Glomerular endothelial cell (primary cell): Measurements from ENCODE around the gene SAMD9. TPM values are rescaled to one million over a fixed set of nuclear protein-coding genes. Genes with fewer than 3 reads are reported as not detected.
A peak's percentile ranks its signal among the peaks of the same experiment; 100 is the strongest.
"Not testable (repeated sequence)": the region's sequence is repeated elsewhere in the genome, so short reads cannot be mapped to it uniquely, and the experiment has no call there.

ENCODE experiments used
- DNase-seq: peaks from one replicate; pipeline ENCODE4 v3.0.0-alpha.2; 2011; ENCODE audit warnings: low read depth, low spot score; ENCODE audit errors: extremely low read depth
- total RNA-seq: library from RNA; depleted of rRNA; stranded (reverse); fragments of >200 nt; gene quantifications from 2 replicates; pipeline ENCODE4 v1.2.3, GENCODE V29; 2015

The SAMD9 gene
- 8.4 and 16.5 TPM in 2 replicates for total RNA-seq

DNA sequence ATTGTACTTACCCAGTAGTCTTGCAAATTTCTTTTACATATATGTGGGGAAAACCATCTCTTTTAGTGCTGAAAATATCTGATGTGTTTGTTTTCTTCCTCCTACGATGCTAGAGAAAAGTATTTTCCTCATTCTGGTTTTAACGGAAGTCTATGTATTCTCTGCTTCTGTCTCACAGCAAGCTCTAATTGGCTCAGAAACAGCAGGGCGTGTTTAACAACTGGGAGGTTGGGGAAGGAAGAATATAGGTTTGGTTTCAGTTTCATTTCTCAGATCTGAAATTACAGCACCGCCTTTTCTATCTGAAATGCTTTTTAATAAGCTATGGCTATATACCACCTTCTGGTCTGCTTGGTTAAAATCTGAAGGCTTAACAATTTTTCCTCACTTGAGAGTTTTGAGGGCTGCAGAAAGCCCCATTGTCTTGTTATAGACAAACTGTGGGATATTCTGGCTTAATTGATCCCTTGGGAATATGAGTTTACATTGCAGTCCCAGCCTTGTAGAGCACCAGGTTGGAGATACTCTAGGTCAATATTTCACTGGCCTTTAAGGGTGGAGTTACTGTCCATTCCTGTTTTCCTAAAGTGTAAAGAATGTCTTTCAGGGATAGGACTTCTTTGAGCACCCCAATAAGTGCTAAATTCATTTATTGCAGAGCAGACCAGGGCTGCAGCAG lies at the start of gene SAMD9:
TSS of gene SAMD9 (minus strand) at position 128 of the 679 bp plus-strand sequence. CDS start 11,882 bp downstream, outside the sequence.
- peak; percentile 27 for DNase-seq

DNA sequence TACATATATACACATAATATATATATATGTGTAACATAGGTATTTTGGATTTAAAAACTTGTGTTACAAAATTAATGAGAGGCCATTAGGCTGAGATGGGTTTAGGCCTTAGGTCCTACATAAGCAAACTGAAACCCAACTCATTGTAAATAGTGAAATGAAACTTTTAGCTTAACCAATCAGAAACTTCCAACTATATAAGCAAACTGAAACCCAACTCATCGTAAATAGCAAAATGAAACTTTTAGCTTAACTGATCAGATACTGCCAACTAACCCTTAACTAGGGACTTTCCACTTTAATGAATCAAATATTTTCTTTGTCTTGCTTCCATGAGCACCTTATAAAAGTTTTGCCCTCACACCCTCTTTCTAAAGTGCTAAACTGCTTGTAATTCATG lies 47.7 kb upstream of the SAMD9 start:
- no peak for DNase-seq

DNA sequence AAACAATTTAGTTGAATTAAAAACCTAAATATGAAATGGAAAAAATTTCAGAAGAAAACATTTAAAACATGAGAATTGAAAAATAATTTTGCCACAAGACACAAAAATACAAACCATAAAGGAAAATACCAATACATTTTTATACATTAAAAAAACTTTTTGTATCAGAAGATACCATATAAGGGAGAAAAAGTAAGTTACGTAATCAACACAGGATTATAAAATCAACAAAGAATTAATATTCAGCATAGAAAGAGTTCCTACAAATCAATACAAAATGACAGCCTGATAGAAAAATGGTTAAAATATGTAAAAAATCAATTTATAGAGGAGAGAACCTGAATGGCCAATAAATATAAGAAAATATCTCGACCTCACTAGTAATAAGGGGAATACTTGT lies 47.0 kb upstream of the SAMD9 start:
- no peak for DNase-seq

DNA sequence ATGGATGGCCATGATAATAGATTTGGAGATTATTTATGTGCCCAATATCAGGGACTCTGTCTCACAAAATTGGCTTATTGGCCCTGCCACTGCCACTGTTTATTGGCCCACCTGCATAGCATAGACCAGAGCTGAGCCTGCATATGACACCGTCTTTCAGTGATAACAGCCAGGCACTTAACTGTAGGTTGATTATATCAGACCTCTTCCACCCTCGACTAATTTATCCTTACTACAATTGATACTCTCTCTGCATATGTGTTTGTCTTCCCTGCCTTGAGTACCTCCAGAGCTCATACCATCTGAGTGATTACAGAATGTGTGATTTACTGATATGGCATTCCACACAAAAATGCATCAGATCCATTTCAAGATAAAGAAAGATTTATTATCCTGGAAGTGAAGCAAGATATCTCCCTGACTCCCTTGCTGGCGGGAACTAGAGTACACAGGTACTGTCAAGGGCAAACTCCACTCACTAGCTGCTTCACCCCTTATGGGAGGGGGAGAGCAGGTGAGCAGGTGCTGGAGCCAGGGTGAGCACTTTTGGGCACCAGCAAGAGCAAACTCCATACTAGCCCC lies 43.5 kb upstream of the SAMD9 start:
- DNase-seq = no peak

DNA sequence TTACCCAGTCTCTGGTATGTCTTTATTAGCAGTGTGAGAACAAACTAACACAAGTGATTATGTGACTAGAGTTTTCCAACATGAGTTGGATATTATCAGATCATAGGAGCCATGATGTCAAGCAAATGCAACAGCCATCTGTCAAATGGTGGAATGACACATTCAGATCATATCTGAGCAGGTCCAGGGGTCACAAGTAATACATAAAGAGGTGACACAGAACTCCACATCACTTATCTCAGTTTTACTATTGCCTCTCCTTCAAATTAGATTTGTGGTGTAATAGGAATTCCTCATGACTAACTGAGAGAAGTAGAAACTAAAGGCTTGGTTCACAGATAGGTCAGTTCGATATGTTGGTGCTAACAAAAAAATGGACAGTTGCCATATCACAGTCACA lies 42.6 kb upstream of the SAMD9 start:
- DNase-seq = no peak

DNA sequence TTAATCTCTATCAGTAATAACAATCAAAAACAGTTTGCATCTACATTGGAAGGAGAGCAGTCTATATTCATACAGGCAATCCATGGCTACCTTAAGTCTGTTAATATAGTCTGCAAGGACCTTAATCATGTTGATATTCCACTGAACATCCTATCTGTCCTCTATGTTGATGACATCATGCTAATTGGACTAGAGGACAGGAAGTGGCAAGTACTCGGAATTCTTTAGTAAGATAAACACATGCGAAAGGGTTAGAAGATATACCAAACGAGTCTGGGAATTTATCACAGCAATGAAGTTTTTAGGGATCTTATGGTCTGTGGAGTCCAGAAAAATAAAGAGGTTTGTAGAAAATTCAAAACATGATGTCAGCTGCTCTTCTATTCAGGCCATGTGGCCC lies 41.7 kb upstream of the SAMD9 start:
- DNase-seq = no peak

DNA sequence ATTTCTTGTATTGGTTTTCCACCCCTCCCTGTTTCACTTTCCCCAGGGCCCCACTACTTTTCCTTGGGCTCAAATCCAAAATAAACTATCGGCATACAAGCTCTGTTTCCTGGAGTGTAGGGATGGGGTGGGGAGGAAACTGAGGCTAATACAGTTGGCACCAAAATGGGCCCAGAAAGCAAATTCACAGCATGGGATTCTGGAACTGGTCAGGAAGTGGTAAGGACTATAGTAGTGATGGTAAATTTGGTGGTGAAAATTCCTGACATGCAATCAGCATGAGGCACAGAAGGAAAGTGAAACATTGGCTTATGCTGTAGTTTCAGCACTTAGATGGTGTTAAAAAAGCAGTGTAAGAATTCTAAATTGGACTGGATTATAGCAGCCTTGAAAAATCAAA lies 39.1 kb upstream of the SAMD9 start:
- DNase-seq = no peak

DNA sequence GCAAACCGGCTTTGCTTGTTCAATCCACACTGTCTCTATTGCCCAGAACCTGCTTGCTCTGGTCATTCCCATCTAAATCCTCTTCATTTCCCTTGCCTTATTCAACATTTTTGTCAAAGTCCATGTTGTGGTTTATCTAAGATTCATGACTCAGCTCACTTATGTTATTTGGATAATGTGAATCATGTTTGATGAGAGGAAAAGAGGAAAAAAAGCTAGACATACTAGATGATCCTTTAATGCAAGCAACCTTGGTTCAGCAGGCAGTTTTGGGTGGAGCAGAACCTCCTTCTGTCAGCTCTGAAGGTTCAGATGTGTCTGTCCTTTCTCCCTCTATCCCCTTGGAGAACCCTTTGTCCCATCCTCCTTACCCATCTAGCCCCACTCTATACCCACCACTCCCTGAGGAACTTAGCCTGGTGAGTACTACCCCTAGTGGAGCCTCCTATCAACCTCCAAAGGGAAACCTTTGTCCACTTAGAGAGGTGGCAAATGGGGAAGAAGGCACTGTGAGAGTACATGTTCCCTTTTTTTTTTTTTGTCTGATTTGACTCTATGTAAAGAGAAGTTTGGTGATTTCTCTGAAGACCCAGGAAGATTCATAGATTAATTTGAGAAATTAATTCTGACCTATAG lies 32.5 kb upstream of the SAMD9 start:
- no peak for DNase-seq

DNA sequence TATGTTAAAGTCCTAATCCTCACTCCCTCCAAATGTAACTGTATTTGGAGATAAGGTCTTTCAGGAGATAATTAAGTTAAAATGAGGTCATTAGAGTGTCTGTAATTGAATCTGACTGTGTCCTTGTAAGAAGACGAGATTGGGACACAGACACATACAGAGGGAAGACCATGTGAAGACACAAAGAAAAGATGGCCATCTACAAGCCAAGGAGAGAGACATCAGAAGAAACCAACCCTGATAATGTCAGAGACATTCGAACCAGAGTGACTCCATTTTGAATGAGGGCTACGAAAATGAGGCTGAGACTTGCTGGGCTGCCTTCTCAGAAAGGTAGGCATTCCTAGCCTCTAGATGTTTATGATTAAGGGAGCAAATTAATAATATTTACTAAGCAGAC lies 30.9 kb upstream of the SAMD9 start:
- DNase-seq = no peak

DNA sequence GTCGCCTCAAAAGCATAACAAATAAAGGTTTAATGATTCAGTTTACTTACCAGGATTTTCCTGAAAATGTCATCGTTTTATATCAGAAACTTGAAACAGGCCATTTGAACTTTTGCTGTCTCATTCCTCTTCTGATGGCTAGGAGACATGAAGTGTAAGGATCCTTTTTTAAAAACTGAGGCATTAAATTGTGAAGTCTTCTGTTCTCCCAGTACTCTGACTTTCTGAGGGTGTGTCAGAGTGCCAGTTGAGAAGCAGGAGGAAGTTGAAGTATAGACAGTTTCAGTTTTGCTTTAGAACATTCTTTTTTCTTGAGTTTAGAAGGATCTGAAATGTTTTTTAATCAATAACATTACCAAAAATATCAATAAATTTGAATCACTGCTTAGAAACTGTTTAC lies 30.4 kb upstream of the SAMD9 start, which contains the start of gene SAMD9L:
TSS of gene SAMD9L (minus strand) at position 242 of the 400 bp plus-strand sequence. CDS start 12,414 bp downstream, outside the sequence.
- DNase-seq = no peak

DNA sequence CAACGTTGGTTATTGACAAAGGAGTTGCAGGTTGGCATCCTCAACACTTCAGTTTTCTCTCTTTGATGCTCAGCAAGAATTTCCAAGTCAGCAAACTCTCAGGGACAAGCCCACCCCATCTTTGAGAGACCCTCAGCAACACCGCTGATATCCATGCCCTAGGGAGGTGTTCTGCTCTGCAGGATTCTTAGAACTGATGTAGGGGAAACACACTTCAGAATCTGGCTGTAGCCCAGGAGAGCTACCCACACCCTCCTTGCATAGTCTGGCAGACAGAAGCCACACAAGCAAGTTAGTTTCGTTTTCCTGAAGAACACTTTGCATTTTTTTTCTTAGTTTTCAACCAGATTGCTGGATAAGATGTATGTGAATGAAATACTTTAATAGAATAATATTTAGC lies 29.6 kb upstream of the SAMD9 start:
- no peak for DNase-seq

DNA sequence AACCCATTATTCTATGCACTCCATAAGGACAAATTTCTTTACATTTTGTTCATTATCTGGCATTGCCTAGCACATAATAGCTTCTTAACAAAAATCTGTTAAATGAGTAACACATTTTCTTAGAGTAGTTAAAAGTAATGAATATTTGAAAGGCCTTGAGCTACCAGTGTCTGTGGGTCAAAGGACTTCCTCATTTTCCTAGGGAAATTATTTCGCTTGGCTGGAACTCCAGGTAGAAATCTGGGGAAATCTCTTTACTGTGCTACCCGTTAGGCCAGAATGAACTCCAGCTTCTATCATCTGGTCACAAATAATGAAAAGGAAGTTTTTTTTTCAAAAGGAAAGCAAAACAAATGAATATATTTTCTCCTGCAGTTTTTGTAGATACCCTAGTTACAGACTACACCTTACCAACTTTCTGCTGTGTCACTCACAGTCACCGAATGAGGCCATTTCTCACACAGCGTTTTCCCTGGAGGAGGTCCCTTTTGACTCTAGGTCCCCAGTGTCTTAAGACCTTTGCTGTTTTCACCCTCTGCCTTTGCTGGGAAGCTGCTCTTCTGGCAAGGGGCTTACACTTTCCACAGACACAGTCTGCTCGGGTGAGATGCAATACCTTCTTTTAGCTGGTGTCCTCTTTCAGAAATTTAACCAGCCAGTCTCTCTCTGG lies 28.8 kb upstream of the SAMD9 start:
- no peak for DNase-seq

DNA sequence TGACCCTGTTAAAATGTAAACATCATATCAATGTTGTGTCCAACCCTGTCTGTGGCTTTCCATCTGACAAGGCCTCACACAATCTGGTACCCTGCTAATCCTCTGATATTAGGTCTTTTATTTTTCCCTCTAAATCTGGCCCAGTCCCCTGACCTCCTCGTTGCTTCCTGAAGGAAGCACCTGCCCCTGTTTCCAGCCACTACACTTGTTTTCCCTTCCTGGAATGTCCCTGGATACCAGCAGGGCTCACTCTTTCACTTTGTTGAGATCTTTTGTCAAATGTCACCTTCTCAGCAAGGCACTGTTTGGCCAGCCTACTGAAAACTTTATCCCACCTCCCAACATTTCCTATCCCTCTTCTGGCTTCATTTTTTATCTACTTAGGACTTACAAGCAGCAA lies 28.3 kb upstream of the SAMD9 start:
- no peak for DNase-seq

DNA sequence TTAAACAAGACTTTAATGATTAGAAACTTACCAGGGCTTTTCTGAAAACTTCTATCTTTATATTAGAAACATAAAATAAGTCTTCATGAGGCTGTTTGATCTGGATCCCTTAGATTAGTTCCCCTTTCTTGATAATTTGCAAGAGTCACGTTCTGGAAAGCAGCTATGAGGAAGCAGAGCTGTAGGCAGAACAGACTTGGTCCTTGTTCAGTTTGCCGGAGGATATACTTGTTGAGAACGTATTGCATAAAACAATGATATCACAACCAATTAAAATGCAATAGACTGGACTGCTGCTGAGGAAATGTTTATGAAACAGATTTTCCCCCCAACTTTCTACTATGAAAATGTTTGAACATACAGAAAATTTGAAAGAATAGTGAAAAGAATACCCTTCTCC lies 27.6 kb upstream of the SAMD9 start:
- DNase-seq = no peak

DNA sequence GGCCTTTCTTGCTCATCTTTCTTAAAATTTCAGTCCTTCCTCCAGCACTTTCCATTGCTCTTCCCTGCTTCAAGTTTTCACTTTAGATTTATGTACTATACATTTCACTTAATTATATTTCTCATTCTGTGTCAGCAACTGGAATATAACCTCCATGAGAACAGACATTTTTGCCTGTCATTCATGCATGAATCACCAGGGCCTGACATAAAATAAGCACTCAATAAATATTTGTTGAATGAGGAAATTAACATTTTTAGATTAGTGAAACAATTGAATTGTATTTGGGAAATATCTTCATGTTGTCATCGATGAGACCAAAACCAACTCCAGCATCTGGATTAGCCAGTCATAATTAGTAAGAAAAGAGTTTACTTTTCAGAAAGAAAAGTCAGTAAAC lies 24.3 kb upstream of the SAMD9 start:
- DNase-seq = no peak

DNA sequence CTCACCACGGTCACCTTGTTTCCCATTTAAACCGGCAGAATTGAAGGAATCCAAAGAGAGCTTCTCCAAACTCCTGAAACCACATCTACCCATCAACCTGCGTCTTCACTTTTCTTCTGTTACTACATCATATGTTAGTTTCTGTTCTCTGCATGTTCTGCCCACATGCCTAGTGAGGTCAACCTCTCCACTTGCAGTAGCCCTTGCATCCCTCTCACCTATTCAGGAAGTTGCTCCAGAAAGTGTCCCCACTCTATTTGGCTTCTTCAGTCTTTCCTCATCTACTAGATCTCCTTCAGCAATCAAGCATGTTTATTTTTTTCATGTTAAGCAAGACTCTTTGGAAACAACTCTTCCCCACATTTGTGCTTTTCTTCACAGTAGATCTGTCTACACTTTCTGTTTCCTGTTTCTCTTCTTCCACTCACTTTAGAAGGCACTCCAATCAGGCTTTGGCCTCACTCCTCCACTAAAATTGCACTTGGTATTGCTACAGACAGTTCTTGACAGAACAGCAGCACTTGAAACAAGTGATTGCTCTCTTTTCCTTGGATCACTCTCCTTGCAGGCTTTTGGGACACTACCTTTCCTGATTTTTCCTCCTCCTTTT lies 22.9 kb upstream of the SAMD9 start:
- DNase-seq = no peak

DNA sequence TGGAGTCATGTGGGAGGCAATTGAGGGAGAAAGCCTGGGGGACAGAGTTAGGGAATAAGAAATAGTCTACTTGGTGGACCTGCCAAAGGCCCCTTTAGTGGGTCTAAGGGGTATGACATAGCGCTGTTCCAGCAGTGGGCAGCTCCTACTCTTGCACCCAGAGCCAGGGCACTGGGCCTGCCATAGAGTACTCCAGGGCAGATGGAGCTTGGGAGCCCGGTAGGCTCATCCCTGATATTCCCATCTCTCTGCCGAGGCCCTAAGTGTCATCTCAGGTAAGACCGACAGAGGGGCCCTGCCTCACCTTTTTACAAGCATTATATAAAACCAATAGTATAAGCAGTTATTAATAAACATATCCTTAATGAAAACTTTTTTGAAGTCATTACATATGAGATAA lies 20.8 kb upstream of the SAMD9 start:
- no peak for DNase-seq

DNA sequence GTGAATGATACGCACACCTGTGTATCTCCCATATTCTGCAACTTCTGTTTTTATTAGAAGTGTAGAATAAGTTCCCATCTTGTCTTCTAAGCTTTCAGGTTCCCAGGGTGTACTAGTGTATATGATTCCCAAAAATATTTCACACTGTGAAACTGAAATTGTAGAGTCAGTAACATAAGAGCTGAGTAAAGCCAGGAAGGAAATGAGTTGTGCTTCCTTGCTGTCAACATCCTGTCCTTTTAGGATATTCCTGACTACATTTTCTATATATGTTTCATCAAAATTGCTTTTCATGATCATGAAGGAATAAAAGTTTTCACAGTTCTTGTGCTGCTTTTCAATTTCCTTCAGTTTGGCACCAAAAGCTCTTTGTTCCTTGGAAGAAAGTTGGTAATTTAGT lies 15.2 kb upstream of the SAMD9 start:
- DNase-seq = no peak

DNA sequence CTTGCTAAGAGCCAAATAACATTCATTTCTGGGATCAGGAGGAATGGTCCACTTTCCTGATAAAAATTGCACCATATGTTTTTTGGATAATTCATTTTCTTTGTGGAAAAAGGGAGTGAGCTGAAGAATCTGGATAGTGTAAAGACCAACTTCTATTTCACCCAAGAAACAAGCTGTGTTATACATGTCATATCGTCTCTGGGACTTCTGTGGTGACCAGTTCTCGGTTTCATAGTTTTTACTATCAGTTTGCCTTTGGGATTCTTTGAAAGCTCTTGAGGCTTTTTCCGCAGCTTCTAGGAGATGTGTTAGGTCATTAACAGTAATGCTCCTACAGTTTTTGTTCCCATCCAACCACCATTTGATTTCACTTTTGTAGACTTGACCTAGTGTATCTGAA lies 14.4 kb upstream of the SAMD9 start:
- no peak for DNase-seq

DNA sequence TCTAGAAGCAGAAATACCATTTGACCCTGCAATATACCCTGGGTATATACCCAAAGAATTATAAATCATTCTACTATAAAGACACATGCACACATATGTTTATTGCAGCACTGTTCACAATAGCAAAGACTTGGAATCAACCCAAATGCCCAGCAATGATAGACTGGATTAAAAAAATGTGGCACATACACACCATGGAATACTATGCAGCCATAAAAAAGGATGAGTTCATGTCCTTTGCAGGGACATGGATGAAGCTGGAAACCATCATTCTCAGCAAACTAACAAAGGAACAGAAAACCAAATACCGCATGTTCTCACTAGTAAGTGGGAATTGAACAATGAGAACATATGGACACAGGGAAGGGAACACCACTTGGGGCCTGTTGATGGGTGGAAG lies 9.2 kb upstream of the SAMD9 start:
- not testable (repeated sequence) for DNase-seq

DNA sequence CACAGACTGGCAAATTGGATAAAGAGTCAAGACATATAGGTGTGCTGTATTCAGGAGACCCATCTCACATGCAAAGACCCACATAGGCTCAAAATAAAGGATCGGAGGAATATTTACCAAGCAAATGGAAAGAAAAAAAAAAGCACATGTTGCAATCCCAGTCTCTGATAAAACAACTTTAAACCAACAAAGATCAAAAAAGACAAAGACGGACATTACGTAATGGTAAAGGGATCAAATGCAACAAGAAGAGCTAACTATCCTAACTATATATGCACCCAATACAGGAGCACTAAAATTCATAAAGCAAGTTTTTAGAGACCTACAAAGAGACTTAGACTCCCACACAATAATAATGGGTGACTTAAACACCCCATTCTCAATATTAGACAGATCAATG lies 5.8 kb upstream of the SAMD9 start:
- DNase-seq = not testable (repeated sequence)
